ENCODE results near the gene CCDC148. TPM values are rescaled to one million over a fixed set of nuclear protein-coding genes. Genes with fewer than 3 reads are reported as not detected.

The CCDC148 gene
- total and polyA plus RNA-seq, 2 experiments from 2014 or later, result 0.64 to 0.86 TPM

DNA sequence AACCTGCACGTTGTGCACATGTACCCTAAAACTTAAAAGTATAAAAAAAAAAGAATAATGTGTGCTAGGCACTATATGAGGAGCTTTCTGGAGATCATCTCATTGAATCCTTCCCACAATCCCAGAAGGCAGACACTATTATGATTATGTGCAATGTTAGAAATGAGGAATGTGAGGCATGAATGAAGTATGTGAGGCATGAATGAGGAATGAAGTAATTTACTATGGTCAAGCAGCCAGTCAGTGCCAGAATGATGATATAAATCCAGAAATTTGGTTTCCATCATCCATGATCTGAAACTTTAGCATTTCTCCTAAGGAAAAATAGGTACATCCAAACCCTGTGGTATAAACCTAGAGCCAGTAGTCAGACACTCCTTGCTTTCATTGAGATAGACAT, 42.0 kb downstream of the CCDC148 start:
- no peaks in the 10 kb centered on the region for H3K36me3 ChIP-seq (ENCODE audit: low read depth)
- no peaks in the 10 kb centered on the region for H3K27me3 ChIP-seq (replicated peaks; ENCODE audit: insufficient read depth)

DNA sequence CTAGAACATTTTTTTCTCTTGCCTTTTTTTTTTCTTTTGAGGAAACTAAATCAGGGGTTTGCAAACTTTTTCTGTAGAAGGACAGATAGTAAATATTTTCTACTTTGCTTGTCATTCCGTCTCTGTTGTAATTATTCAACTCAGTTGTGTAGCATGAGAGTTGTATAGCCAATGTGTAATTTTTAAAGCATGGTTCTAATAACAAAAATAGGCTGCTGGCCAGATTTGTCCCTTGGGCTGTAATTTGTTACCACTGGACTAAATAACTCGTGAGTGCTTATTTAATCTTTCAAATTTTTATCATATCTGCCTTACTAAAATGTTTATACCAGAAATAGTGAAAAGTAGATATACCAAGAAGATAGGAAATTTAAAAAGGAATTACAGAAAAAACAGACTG, 43.0 kb downstream of the CCDC148 start:
- WGBS, 2 experiments (ENCODE audit: low coverage in 1 of 2, low lambda C conversion rate in 2 of 2, missing lambda C conversion rate in 2 of 2), result 16 to 18% methylated on average over 2 of the region's 2 CpGs
- Histone ChIP-seq H3K4me2 (ENCODE audit: unreplicated experiment) (peak overlapping the region; percentile 57), H3K9ac (no peak overlapping the region), H3K4me1 (ENCODE audit: insufficient read depth) (peaks cover 33% of the 10 kb centered on the region), H3K9me3 (ENCODE audit: low read depth) (no peaks in the 10 kb centered on the region), H3K79me2 (ENCODE audit: insufficient read depth) (no peaks in the 10 kb centered on the region), H2AFZ (peak overlapping the region; percentile 23), H3K27me3 (replicated peaks; ENCODE audit: insufficient read depth) (no peaks in the 10 kb centered on the region), H4K20me1 (ENCODE audit: insufficient read depth) (no peaks in the 10 kb centered on the region; the same call in 1 of the 2 replicates), H3K36me3 (ENCODE audit: low read depth) (no peaks in the 10 kb centered on the region), H3K4me3 (peak overlapping the region; percentile 38), H3K9me2 (ENCODE audit: insufficient read depth) (no peaks in the 10 kb centered on the region), H3K27ac (peak overlapping the region; percentile 45), H3F3A (ENCODE audit: insufficient read depth) (peaks cover 16% of the 10 kb centered on the region)
- in situ Hi-C loops (cut with MboI), result no loop called here
- peak; percentile 20 for DNase-seq
- TF ChIP-seq EZH2phosphoT487 (IDR thresholded peaks at IDR 0.05; ENCODE audit: insufficient read depth, low read depth) (no peak), EZH2 (IDR thresholded peaks at IDR 0.05; ENCODE audit: insufficient read depth, poor library complexity, severe bottlenecking) (no peak)

More for the DNA sequence above, 42.0 kb downstream of the CCDC148 start:
- TF ChIP-seq EZH2phosphoT487 (IDR thresholded peaks at IDR 0.05; ENCODE audit: insufficient read depth, low read depth) (no peak), EZH2 (IDR thresholded peaks at IDR 0.05; ENCODE audit: insufficient read depth, poor library complexity, severe bottlenecking) (no peak)
- H3K4me3 ChIP-seq, result peak overlapping the region; percentile 38; the same call in 1 of the 2 replicates
- H3F3A ChIP-seq (ENCODE audit: insufficient read depth), result peaks cover 16% of the 10 kb centered on the region
- peak; percentile 72 for DNase-seq
- no peaks in the 10 kb centered on the region for H3K79me2 ChIP-seq (ENCODE audit: insufficient read depth)
- H3K9me3 ChIP-seq (ENCODE audit: low read depth), result no peaks in the 10 kb centered on the region
- no peaks in the 10 kb centered on the region for H3K9me2 ChIP-seq (ENCODE audit: insufficient read depth)
- in situ Hi-C loops (cut with MboI), result no loop called here
- H3K4me1 ChIP-seq (ENCODE audit: insufficient read depth), result peaks cover 33% of the 10 kb centered on the region
- H3K27ac ChIP-seq, result peak overlapping the region; percentile 45
- peak overlapping the region; percentile 57 for H3K4me2 ChIP-seq (ENCODE audit: unreplicated experiment)
- no peaks in the 10 kb centered on the region; the same call in 1 of the 2 replicates for H4K20me1 ChIP-seq (ENCODE audit: insufficient read depth)
- peak overlapping the region; percentile 23; the same call in 1 of the 2 replicates for H2AFZ ChIP-seq
- WGBS, 2 experiments (ENCODE audit: low coverage in 1 of 2, low lambda C conversion rate in 2 of 2, missing lambda C conversion rate in 2 of 2), result 90 to 91% methylated on average over 1 of the region's 1 CpG
- H3K9ac ChIP-seq, result no peak overlapping the region

DNA sequence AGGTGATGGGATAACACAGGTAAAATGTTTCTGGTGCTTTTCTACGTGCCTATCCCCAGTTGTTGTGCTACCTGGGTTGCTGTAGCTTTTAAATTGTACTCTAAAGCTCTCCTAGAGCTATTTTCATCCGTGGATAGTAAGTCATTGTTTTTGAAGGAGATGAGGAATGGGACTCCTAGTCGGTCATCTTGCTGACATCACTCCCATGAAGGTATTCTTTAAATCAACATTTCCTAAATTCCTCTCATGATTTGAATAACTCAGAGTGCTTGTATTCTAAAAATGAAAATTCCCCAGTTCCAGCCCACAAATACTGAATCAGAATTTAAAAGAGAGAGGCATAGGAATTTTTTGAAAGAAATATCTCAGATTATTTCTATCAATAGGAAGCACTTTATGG, 44.3 kb downstream of the CCDC148 start:
- 0 out of 2 replicates have a peak overlapping the region, but pooled peaks have one; percentile 0 for H3K4me3 ChIP-seq
- 0 out of 2 replicates have a peak overlapping the region, but pooled peaks have one; percentile 21 for H2AFZ ChIP-seq
- no peaks in the 10 kb centered on the region for H3K27me3 ChIP-seq (replicated peaks; ENCODE audit: insufficient read depth)
- no peaks in the 10 kb centered on the region for H3K36me3 ChIP-seq (ENCODE audit: low read depth)
- peaks cover 16% of the 10 kb centered on the region for H3F3A ChIP-seq (ENCODE audit: insufficient read depth)
- H3K79me2 ChIP-seq (ENCODE audit: insufficient read depth), result no peaks in the 10 kb centered on the region
- H3K4me2 ChIP-seq (ENCODE audit: unreplicated experiment), result peak overlapping the region; percentile 51
- in situ Hi-C loops (cut with MboI), result no loop called here
- no peaks in the 10 kb centered on the region for H3K9me3 ChIP-seq (ENCODE audit: low read depth)
- WGBS, 2 experiments (ENCODE audit: low coverage in 1 of 2, low lambda C conversion rate in 2 of 2, missing lambda C conversion rate in 2 of 2), result 20 to 22% methylated on average over 3 of the region's 3 CpGs
- TF ChIP-seq EZH2 (IDR thresholded peaks at IDR 0.05; ENCODE audit: insufficient read depth, poor library complexity, severe bottlenecking) (no peak), EZH2phosphoT487 (IDR thresholded peaks at IDR 0.05; ENCODE audit: insufficient read depth, low read depth) (no peak)
- H4K20me1 ChIP-seq (ENCODE audit: insufficient read depth), result no peaks in the 10 kb centered on the region
- no peak overlapping the region for H3K27ac ChIP-seq
- no peak overlapping the region for H3K9ac ChIP-seq
- H3K4me1 ChIP-seq (ENCODE audit: insufficient read depth), result peaks cover 33% of the 10 kb centered on the region
- H3K9me2 ChIP-seq (ENCODE audit: insufficient read depth), result no peaks in the 10 kb centered on the region
- DNase-seq, result peak; percentile 52

DNA sequence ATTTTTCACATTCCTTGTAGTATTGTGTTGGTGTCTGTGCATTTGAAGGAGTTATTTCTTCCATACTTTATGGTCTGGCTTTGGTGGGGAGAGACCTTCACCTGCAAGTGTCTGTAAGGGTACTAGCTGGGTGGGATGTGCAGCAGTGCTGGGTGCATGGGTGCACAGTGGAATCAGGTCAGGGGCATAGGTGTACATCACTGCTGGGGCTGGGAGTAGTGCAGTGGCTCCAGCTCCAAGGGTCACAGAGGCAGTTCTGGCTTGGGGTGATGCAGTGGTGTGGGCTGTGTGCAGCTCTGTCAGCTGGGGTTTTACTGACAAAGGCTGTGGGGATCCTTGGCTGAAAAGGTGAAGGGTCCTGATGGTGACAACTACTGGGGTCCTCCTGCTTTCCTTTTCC, 44.8 kb downstream of the CCDC148 start:
- 0 out of 2 replicates have a peak overlapping the region, but pooled peaks have one; percentile 21 for H2AFZ ChIP-seq
- H3F3A ChIP-seq (ENCODE audit: insufficient read depth), result peaks cover 16% of the 10 kb centered on the region
- H3K4me1 ChIP-seq (ENCODE audit: insufficient read depth), result peaks cover 33% of the 10 kb centered on the region
- H3K4me2 ChIP-seq (ENCODE audit: unreplicated experiment), result peak overlapping the region; percentile 51
- H4K20me1 ChIP-seq (ENCODE audit: insufficient read depth), result no peaks in the 10 kb centered on the region
- DNase-seq, result no peak
- no peaks in the 10 kb centered on the region for H3K9me2 ChIP-seq (ENCODE audit: insufficient read depth)
- no peaks in the 10 kb centered on the region for H3K27me3 ChIP-seq (replicated peaks; ENCODE audit: insufficient read depth)
- TF ChIP-seq EZH2 (IDR thresholded peaks at IDR 0.05; ENCODE audit: insufficient read depth, poor library complexity, severe bottlenecking) (no peak), EZH2phosphoT487 (IDR thresholded peaks at IDR 0.05; ENCODE audit: insufficient read depth, low read depth) (no peak)
- no peak overlapping the region for H3K27ac ChIP-seq
- H3K4me3 ChIP-seq, result no peak overlapping the region
- H3K9ac ChIP-seq, result no peak overlapping the region
- no peaks in the 10 kb centered on the region for H3K79me2 ChIP-seq (ENCODE audit: insufficient read depth)
- H3K9me3 ChIP-seq (ENCODE audit: low read depth), result no peaks in the 10 kb centered on the region
- H3K36me3 ChIP-seq (ENCODE audit: low read depth), result no peaks in the 10 kb centered on the region
- in situ Hi-C loops (cut with MboI), result no loop called here

DNA sequence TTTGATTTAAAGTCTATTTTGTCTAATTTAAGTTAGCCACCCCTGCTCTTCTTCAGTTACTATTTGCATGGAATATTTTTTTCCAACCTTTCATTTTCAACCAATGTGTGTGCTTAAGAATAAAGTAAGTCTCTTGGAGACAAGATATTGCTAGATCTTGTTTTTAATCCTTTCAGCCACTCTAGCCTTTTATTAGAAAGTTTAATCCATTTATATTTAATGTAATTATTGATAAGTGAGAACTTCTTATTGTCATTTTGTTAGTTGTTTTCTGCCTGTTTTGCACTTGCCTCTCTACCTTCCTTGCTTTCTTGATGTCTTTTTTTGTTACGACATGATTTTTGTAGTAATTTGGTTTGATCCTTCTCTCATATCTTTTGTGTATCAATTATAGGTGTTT, 46.4 kb downstream of the CCDC148 start:
- in situ Hi-C loops (cut with MboI), result no loop called here
- Histone ChIP-seq H2AFZ (no peak overlapping the region), H3K79me2 (ENCODE audit: insufficient read depth) (no peaks in the 10 kb centered on the region), H3K9ac (no peak overlapping the region), H3K36me3 (ENCODE audit: low read depth) (no peaks in the 10 kb centered on the region), H3K27ac (no peak overlapping the region), H3K9me3 (ENCODE audit: low read depth) (no peaks in the 10 kb centered on the region), H3F3A (ENCODE audit: insufficient read depth) (peaks cover 16% of the 10 kb centered on the region), H3K4me3 (no peak overlapping the region), H3K27me3 (replicated peaks; ENCODE audit: insufficient read depth) (no peaks in the 10 kb centered on the region), H4K20me1 (ENCODE audit: insufficient read depth) (no peaks in the 10 kb centered on the region), H3K4me1 (ENCODE audit: insufficient read depth) (peaks cover 32% of the 10 kb centered on the region), H3K9me2 (ENCODE audit: insufficient read depth) (no peaks in the 10 kb centered on the region), H3K4me2 (ENCODE audit: unreplicated experiment) (no peak overlapping the region)
- DNase-seq, result no peak
- 72 to 85% methylated on average over 1 of the region's 1 CpG for WGBS, 2 experiments (ENCODE audit: low coverage in 1 of 2, low lambda C conversion rate in 2 of 2, missing lambda C conversion rate in 2 of 2)
- no peak for TF ChIP-seq EZH2phosphoT487 (IDR thresholded peaks at IDR 0.05; ENCODE audit: insufficient read depth, low read depth)
- no peak for TF ChIP-seq EZH2 (IDR thresholded peaks at IDR 0.05; ENCODE audit: insufficient read depth, poor library complexity, severe bottlenecking)

All from GM23248 (cell line).